CD4-positive, alpha-beta T cell (primary cell): ENCODE measurements around the gene HEATR9. TPM values are rescaled to one million over a fixed set of nuclear protein-coding genes. Genes with fewer than 3 reads are reported as not detected.

ENCODE experiments used
- ATAC-seq: fragments of 200-7000 bp; cut with Tn5 transposase; one replicate; pipeline ENCODE4 v1.10.0; 2022; ENCODE audit warnings: mild to moderate bottlenecking; ENCODE audit not compliant: poor library complexity
- CTCF ChIA-PET: fragments of 350-600 bp; sonication (Branson Sonifier 250); formaldehyde crosslinking; loops from one replicate; lab custom pipeline; 2021; ENCODE audit warnings: antibody characterized with exemption, inconsistent platforms; lab: Charles Lee
- POLR2A ChIA-PET: fragments of 350-600 bp; sonication (Branson Sonifier 250); formaldehyde crosslinking; loops from one replicate; lab custom pipeline; 2021; ENCODE audit warnings: antibody characterized with exemption, inconsistent platforms; lab: Charles Lee
- DNase-seq, 14 experiments: peaks; one replicate each; pipeline ENCODE4 v3.0.0-alpha.2; 2013 to 2020; ENCODE audit warnings: mixed read lengths in 2 of 14
- H3K27ac ChIP-seq, 2 donors: one replicate each; pipeline versions ENCODE4 v1.5.1 to v1.7.0; 2013; ENCODE audit warnings: low read length in 2 of 2, low read depth in 1 of 2, mild to moderate bottlenecking in 1 of 2
- H3K27me3 ChIP-seq, 2 experiments: 1 replicate in 1 of 2; 2 replicates in 1 of 2; pipeline versions ENCODE4 v1.6.1 to v1.7.0; 2013; ENCODE audit warnings: low read length in 2 of 2, control low read depth in 1 of 2, mild to moderate bottlenecking in 1 of 2, moderate library complexity in 1 of 2; ENCODE audit not compliant: insufficient read depth in 2 of 2, control insufficient read depth in 1 of 2
- H3K36me3 ChIP-seq: one replicate; pipeline ENCODE4 v1.6.1; 2013; ENCODE audit warnings: low read length, control low read depth; ENCODE audit not compliant: insufficient read depth
- H3K4me1 ChIP-seq: one replicate; pipeline ENCODE4 v1.6.1; 2013; ENCODE audit warnings: low read length, control low read depth; ENCODE audit not compliant: insufficient read depth
- H3K4me3 ChIP-seq: one replicate; pipeline ENCODE4 v1.5.1; 2013; ENCODE audit warnings: mild to moderate bottlenecking, low read length, moderate library complexity
- H3K9me3 ChIP-seq, 2 experiments: 1 replicate in 1 of 2; 2 replicates in 1 of 2; pipeline versions ENCODE4 v1.6.1 to v1.7.0; 2013; ENCODE audit warnings: low read length in 2 of 2, mild to moderate bottlenecking in 2 of 2, control low read depth in 1 of 2, moderate library complexity in 1 of 2; ENCODE audit not compliant: control insufficient read depth in 1 of 2, insufficient read depth in 1 of 2
- H3K27ac Mint-ChIP-seq: one replicate; pipeline ENCODE4 v1.8.0; 2020; ENCODE audit warnings: mixed read lengths
- H3K27me3 Mint-ChIP-seq: one replicate; pipeline ENCODE4 v1.8.0; 2021; ENCODE audit warnings: mixed read lengths
- H3K36me3 Mint-ChIP-seq: one replicate; pipeline ENCODE4 v1.8.0; 2021; ENCODE audit warnings: low read depth, mixed read lengths
- H3K4me1 Mint-ChIP-seq: one replicate; pipeline ENCODE4 v1.8.0; 2021; ENCODE audit warnings: low read depth, mixed read lengths
- H3K4me3 Mint-ChIP-seq: one replicate; pipeline ENCODE4 v1.8.0; 2020; ENCODE audit warnings: mild to moderate bottlenecking, mixed read lengths
- H3K9me3 Mint-ChIP-seq: one replicate; pipeline ENCODE4 v1.8.0; 2020; ENCODE audit warnings: mixed read lengths
- CTCF ChIP-seq: fragments of 200-600 bp; IDR thresholded peaks from one replicate; pipeline ENCODE4 v1.8.0; 2022; ENCODE audit warnings: antibody characterized with exemption, mild to moderate bottlenecking
- intact Hi-C, 2 experiments: fragments of 100-400 bp; cut with DNase I in 1 of 2; cut with micrococcal nuclease in 1 of 2; formaldehyde crosslinking; loops; one replicate each; pipeline versions ENCODE4 v1.15.1 to v1.9.0; 2023 to 2025; cut with DNase I, micrococcal nuclease
- total RNA-seq, 174 experiments: library from RNA in 2 of 174; stranded (reverse) in 2 of 174; gene quantifications; one replicate each; pipeline ENCODE4 v1.2.3 and lab custom pipeline; 2021 to 2026

The HEATR9 gene
- total RNA-seq, 2 experiments from 2014 or later: 0.47 to 0.61 TPM

GRCh38 chr17:35867574-35867973 lies 1.1 kb downstream of the HEATR9 start:
- H3K27ac ChIP-seq: no peak overlapping the region
- Mint-ChIP-seq H3K4me1 (peaks cover 24% of the 10 kb centered on the region), H3K9me3 (no peaks in the 10 kb centered on the region), H3K27me3 (no peaks in the 10 kb centered on the region), H3K27ac (no peak overlapping the region), H3K36me3 (no peaks in the 10 kb centered on the region), H3K4me3 (no peak overlapping the region)
- H3K9me3 ChIP-seq: no peaks in the 10 kb centered on the region
- DNase-seq: no peak
- H3K27me3 ChIP-seq: no peaks in the 10 kb centered on the region
- ChIA-PET POLR2A (no interaction called here), CTCF (no interaction called here)
- no peak for ATAC-seq
- intact Hi-C loops: no loop called here
- peaks cover 21% of the 10 kb centered on the region for H3K4me1 ChIP-seq
- TF ChIP-seq CTCF: no peak
- H3K4me3 ChIP-seq: no peak overlapping the region
- H3K36me3 ChIP-seq: no peaks in the 10 kb centered on the region

GRCh38 chr17:35866341-35866950 lies 2.2 kb downstream of the HEATR9 start:
- H3K4me1 Mint-ChIP-seq: peaks cover 17% of the 10 kb centered on the region
- no peak overlapping the region for H3K4me3 ChIP-seq
- intact Hi-C loops: no loop called here
- H3K36me3 ChIP-seq: no peaks in the 10 kb centered on the region
- ChIA-PET CTCF (no interaction called here), POLR2A (no interaction called here)
- H3K4me3 Mint-ChIP-seq: no peak overlapping the region
- H3K4me1 ChIP-seq: peaks cover 14% of the 10 kb centered on the region
- no peak overlapping the region for H3K27ac Mint-ChIP-seq
- H3K27ac ChIP-seq: no peak overlapping the region
- H3K9me3 Mint-ChIP-seq: no peaks in the 10 kb centered on the region
- no peaks in the 10 kb centered on the region for H3K27me3 Mint-ChIP-seq
- H3K9me3 ChIP-seq: no peaks in the 10 kb centered on the region
- ATAC-seq (no peak), DNase-seq (no peak)
- H3K36me3 Mint-ChIP-seq: no peaks in the 10 kb centered on the region
- TF ChIP-seq CTCF: no peak
- H3K27me3 ChIP-seq: no peaks in the 10 kb centered on the region

GRCh38 chr17:35865412-35866340 lies 3.0 kb downstream of the HEATR9 start:
- H3K4me1 Mint-ChIP-seq: peaks cover 9% of the 10 kb centered on the region
- H3K36me3 Mint-ChIP-seq: no peaks in the 10 kb centered on the region
- no peak overlapping the region for H3K27ac Mint-ChIP-seq
- Histone ChIP-seq H3K9me3 (no peaks in the 10 kb centered on the region), H3K36me3 (no peaks in the 10 kb centered on the region), H3K4me1 (peaks cover 10% of the 10 kb centered on the region), H3K27me3 (no peaks in the 10 kb centered on the region), H3K4me3 (no peak overlapping the region), H3K27ac (no peak overlapping the region)
- no peaks in the 10 kb centered on the region for H3K9me3 Mint-ChIP-seq
- ATAC-seq: no peak
- intact Hi-C loops: no loop called here
- ChIA-PET CTCF (interaction anchor here (0.5 kb wide), 1 partner anchor 105 kb away, joined by 3 read pairs; no protein-coding TSS in a partner anchor), POLR2A (no interaction called here)
- H3K27me3 Mint-ChIP-seq: no peaks in the 10 kb centered on the region
- DNase-seq: no peak
- no peak for TF ChIP-seq CTCF
- no peak overlapping the region for H3K4me3 Mint-ChIP-seq
